Measurements from ENCODE around the gene KIF17.

KIF17 gene

DNA sequence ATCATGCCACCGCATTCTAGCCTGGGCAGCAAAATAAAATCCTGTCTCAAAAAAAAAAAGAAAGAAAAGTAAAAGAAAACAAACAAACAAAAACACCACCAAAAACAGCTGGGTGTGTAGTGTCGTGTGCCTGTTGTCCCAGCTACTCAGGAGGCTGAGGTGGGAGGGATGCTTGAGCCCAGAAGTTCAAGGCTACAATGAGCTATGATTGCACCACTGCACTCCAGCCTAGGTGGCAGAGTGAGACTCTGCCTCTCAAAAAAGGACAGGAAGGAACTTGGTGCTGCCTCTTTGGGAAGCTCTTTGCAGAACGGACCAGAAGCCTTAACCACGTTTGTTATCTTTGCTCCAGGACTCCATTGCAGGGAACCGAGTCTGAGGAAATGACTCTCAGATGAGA lies 11.0 kb downstream of the KIF17 start:
- H3K27ac ChIP-seq = no peak overlapping the region
- TF ChIP-seq, protein P1, sequence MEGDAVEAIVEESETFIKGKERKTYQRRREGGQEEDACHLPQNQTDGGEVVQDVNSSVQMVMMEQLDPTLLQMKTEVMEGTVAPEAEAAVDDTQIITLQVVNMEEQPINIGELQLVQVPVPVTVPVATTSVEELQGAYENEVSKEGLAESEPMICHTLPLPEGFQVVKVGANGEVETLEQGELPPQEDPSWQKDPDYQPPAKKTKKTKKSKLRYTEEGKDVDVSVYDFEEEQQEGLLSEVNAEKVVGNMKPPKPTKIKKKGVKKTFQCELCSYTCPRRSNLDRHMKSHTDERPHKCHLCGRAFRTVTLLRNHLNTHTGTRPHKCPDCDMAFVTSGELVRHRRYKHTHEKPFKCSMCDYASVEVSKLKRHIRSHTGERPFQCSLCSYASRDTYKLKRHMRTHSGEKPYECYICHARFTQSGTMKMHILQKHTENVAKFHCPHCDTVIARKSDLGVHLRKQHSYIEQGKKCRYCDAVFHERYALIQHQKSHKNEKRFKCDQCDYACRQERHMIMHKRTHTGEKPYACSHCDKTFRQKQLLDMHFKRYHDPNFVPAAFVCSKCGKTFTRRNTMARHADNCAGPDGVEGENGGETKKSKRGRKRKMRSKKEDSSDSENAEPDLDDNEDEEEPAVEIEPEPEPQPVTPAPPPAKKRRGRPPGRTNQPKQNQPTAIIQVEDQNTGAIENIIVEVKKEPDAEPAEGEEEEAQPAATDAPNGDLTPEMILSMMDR (conservative IDR thresholded peaks at IDR 0.05) = no peak

DNA sequence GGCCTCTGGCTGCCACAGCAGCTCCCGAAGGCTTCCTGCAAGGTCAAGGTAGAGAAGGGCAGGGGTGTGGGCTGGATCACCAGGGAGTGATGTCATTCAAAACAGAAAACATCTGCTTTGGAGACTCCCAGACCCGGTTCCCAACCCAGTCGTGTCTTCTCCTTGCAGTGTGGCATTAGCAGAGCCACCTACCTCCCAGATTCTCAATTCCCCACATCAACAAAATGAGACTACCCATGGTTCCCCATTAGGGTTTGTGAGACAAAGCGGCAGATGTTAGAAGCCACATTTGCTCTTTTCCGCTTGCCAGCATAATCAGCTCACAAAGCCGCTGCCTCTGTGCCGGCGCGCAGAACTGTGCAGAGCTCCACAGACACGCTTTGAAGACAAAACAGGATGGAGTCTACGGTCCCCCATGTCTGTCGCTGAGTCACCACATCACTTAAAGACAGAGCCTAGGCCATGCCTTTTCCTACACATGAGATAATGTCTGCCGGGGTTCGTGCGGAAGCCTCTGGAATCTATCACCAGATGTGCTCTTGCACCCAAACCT lies 12.5 kb downstream of the KIF17 start:
- H3K27ac ChIP-seq = no peak overlapping the region
- TF ChIP-seq, protein P1 (conservative IDR thresholded peaks at IDR 0.05) = no peak

DNA sequence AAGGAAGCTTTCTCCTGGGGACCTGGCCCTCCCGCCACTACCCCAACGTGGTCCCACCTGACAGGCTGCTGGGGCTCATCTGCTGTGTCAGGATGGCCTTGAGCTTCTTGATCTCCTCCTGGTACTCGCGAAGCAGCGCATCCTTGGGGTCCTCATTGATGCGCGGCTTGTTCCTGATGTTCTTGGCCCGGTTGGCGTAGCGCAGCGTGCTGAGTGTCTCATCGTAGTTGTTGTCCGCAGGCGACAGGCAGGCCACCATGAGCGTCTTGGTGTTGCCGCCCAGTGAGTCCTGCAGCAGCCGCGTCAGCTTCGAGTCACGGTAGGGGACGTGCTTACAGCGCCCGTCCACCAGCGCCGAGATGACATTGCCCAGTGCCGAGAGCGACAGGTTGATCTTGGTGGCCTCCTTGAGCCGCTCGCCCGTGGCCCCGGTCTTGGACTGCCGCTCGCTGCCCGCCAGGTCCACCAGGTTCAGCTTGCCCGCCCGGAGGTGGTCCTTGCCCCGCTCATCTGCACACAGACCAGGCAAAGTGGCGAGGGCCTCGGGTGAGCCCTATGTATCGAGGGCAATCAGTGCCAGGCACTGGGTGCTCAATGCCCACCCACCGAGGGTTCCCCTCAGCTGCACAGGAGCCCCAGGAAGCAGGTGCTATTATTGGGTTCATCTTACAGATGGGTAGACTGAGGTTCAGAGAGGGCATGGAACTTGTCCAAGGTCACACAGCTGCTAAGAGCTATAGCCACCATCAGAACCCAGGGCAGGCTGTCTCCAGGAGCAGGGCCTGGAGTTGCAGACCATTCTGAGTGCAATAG lies 13.2 kb downstream of the KIF17 start:
- TF ChIP-seq, protein P1 (conservative IDR thresholded peaks at IDR 0.05) = no peak
- no peak overlapping the region for H3K27ac ChIP-seq

DNA sequence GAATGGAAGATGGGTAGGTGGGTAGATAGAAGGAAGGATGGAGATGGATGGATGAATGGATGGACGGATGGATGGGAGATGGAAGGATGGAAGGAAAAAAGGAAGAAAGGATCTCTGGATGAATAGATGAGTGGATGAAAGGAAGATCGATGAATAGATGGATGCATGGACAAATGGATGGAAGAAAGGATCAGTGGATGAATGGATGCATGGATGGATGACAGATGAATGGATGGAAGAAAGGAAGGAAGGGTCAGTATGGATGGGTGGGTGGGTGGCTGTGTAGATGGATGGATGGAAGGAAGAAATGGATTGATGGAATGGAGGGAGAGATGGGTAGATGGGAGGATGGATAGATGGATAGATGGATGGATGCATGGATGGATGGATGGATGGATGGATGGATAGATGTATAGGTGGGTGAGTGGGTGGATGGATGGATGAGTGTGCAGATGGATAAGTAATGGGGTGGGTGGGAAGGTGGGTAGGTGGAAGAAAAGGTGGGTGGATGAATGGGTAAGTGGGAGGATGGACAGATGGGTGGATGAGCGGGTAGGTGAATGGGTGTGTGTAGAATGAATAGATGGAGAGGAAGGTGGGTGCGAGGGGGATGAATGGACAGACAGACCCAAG lies 14.6 kb downstream of the KIF17 start:
- TF ChIP-seq, protein P1 (conservative IDR thresholded peaks at IDR 0.05) = no peak
- H3K27ac ChIP-seq = no peak overlapping the region

DNA sequence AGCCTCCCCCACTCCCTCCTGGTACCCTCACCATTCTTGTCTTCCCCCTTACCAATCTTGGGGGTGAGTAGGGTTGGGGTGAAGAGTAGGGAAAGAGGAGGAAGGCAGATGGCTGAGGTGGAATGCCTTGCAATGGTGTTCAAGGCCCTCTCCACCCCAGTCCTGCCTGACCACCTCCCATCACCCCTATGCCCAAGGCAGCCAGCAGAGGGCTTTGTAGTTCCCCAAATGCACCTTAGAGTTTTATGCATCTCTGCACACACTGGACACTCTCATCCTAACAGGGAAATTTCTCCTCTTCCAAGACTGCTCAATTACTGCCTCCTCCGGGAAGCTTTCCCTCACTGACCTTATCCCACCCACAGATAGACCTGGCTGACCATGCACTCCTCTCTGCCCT lies 15.4 kb downstream of the KIF17 start:
- TF ChIP-seq, protein P1 (conservative IDR thresholded peaks at IDR 0.05) = no peak; the same call in 1 of the 2 replicates
- no peak overlapping the region for H3K27ac ChIP-seq

DNA sequence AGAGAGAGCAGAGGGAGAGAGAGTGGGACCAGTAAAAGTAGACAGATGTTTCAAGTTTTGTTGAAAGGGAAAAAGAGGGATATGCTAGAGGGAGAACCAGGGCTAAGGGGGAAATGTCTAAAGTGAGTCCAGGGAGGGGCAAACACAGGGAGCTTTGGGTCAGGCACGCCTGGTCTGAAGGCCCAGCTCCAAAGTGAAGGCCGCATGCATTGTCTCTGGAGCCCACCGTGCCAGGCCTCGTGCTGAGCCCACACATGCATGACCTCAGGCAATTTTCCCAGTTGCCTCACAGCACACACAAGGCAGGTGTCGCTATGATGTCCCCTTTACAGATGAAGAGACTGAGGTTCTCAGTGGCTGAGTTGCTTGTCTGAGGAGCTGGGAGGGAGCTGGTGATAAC lies 16.0 kb downstream of the KIF17 start:
- no peak overlapping the region for H3K27ac ChIP-seq
- TF ChIP-seq, protein P1 (conservative IDR thresholded peaks at IDR 0.05) = no peak

DNA sequence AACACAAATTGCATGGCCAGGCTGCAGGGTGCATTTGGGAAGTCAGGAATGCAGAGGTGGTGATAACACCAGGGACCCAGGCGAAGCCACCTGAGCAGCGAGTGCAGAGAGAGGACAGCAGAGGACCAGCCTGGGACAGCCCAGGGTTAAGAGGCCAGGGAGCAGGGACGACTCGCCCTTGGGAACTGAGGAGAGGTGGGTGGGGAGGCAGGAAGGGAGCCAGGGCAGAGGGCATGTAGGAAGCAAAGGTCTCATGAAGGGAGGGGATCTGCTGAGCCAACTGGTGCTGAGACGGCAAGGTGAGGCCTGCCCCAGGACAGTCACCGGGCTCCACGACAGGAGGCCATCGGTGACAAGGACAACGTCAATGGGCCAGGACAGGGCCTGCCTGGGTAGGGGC lies 16.4 kb downstream of the KIF17 start:
- no peak overlapping the region for H3K27ac ChIP-seq

More for the DNA sequence above, 16.4 kb downstream of the KIF17 start:
- TF ChIP-seq, protein P1 (conservative IDR thresholded peaks at IDR 0.05) = no peak

All from VCaP (cell line).